Muscle layer of duodenum (tissue), 2 donors: ENCODE results near the gene ADAMTS13.

Source experiments
- H3K27ac ChIP-seq: one replicate; pipeline ENCODE4 v1.7.0; 2013; ENCODE audit warnings: mild to moderate bottlenecking, low read length
- H3K27me3 ChIP-seq: one replicate; pipeline ENCODE4 v1.7.0; 2013; ENCODE audit warnings: low read depth, mild to moderate bottlenecking, control low read depth, low read length
- H3K36me3 ChIP-seq, 2 donors: one replicate each; pipeline ENCODE4 v1.7.0; 2013; ENCODE audit warnings: low read length in 2 of 2, control low read depth in 1 of 2, mild to moderate bottlenecking in 1 of 2; ENCODE audit not compliant: insufficient read depth in 2 of 2, control insufficient read depth in 1 of 2
- H3K4me1 ChIP-seq, 2 donors: one replicate each; pipeline ENCODE4 v1.7.0; 2013; ENCODE audit warnings: low read length in 2 of 2, mild to moderate bottlenecking in 2 of 2, control low read depth in 1 of 2, moderate library complexity in 1 of 2; ENCODE audit not compliant: insufficient read depth in 2 of 2, control insufficient read depth in 1 of 2
- H3K4me3 ChIP-seq, 2 donors: one replicate each; pipeline ENCODE4 v1.7.0; 2013; ENCODE audit warnings: low read length in 2 of 2, low read depth in 1 of 2, mild to moderate bottlenecking in 1 of 2
- H3K9me3 ChIP-seq, 2 donors: one replicate each; pipeline ENCODE4 v1.7.0; 2013; ENCODE audit warnings: low read length in 2 of 2, control low read depth in 1 of 2, mild to moderate bottlenecking in 1 of 2; ENCODE audit not compliant: control insufficient read depth in 1 of 2
- donor health status: healthy.

The ADAMTS13 gene

GRCh38 chr9:133394687-133395271, 27.4 kb upstream of the ADAMTS13 start:
- H3K9me3 ChIP-seq, result no peaks in the 10 kb centered on the region
- H3K27me3 ChIP-seq, result peaks cover 3% of the 10 kb centered on the region
- H3K36me3 ChIP-seq, result no peaks in the 10 kb centered on the region
- no peak overlapping the region for H3K27ac ChIP-seq
- no peak overlapping the region for H3K4me3 ChIP-seq
- no peaks in the 10 kb centered on the region for H3K4me1 ChIP-seq

DNA sequence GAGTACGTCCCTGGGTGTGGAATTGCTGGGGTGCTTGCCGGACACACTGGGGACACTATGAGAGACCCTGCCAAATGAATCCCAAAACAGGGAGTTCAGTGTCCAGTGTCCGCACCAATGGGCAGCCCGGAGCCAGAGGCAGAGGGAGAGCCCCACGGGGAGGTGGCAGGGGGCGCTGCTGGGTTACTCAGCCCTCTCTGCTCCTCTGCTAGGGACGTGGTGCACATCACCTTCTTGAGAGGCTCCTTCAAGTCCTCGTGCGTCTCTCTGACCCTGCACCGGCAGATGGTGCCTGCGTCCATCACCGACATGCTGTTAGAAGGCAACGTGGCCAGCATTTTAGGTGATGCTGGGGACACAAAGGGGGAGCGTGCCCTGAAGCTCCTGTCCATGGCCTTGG, 25.2 kb upstream of the ADAMTS13 start:
- Histone ChIP-seq H3K9me3 (no peaks in the 10 kb centered on the region), H3K36me3 (peaks cover 0 to 4% of the 10 kb centered on the region in 2 donors), H3K4me3 (no peak overlapping the region), H3K27me3 (no peaks in the 10 kb centered on the region), H3K27ac (no peak overlapping the region), H3K4me1 (no peaks in the 10 kb centered on the region)

- H3K36me3 ChIP-seq, result peaks cover 0 to 8% of the 10 kb centered on the region in 2 donors
- no peaks in the 10 kb centered on the region for H3K9me3 ChIP-seq
- H3K27ac ChIP-seq, result no peak overlapping the region
- no peaks in the 10 kb centered on the region for H3K27me3 ChIP-seq
- H3K4me3 ChIP-seq, result no peak overlapping the region
- no peaks in the 10 kb centered on the region for H3K4me1 ChIP-seq
Observed at GRCh38 chr9:133397370-133397769, 24.8 kb upstream of the ADAMTS13 start.

DNA sequence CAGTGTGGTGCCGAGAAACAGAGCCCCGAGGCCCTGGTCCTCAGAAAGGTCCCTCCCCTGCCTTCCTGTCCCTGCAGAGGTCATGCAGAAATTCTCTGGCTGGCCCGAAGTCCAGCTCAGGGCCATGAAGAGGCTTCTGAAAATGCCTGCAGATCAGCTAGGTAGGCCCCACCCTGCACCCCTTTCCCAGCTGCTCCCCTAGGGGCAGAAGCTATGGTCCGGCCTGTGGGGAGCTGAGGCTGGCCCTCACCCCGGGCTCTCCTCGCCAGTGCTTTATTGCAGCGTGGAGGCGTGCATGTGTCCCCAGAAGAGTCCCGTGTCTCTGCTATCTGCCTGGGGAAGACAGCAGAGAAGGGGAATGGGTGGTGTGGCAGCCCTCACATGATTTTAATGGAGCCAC, 24.3 kb upstream of the ADAMTS13 start:
- Histone ChIP-seq H3K4me1 (no peaks in the 10 kb centered on the region), H3K9me3 (no peaks in the 10 kb centered on the region), H3K27ac (no peak overlapping the region), H3K36me3 (peaks cover 0 to 11% of the 10 kb centered on the region in 2 donors), H3K27me3 (no peaks in the 10 kb centered on the region), H3K4me3 (no peak overlapping the region)

- Histone ChIP-seq H3K36me3 (peaks cover 0 to 18% of the 10 kb centered on the region in 2 donors), H3K27me3 (no peaks in the 10 kb centered on the region), H3K9me3 (no peaks in the 10 kb centered on the region), H3K4me3 (no peak overlapping the region), H3K4me1 (no peaks in the 10 kb centered on the region), H3K27ac (no peak overlapping the region)
Observed at GRCh38 chr9:133400292-133400691, 21.9 kb upstream of the ADAMTS13 start.

GRCh38 chr9:133401588-133401987, 20.6 kb upstream of the ADAMTS13 start:
- H3K9me3 ChIP-seq, result no peaks in the 10 kb centered on the region
- H3K27me3 ChIP-seq, result no peaks in the 10 kb centered on the region
- H3K36me3 ChIP-seq, result peaks cover 4 to 31% of the 10 kb centered on the region in 2 donors
- no peak overlapping the region for H3K4me3 ChIP-seq
- no peaks in the 10 kb centered on the region for H3K4me1 ChIP-seq
- no peak overlapping the region for H3K27ac ChIP-seq

- peaks cover 11 to 42% of the 10 kb centered on the region in 2 donors for H3K36me3 ChIP-seq
- no peak overlapping the region for H3K27ac ChIP-seq
- H3K4me3 ChIP-seq, result no peak overlapping the region
- H3K27me3 ChIP-seq, result no peaks in the 10 kb centered on the region
- no peaks in the 10 kb centered on the region for H3K9me3 ChIP-seq
- no peaks in the 10 kb centered on the region for H3K4me1 ChIP-seq
Observed at GRCh38 chr9:133402689-133403088, 19.5 kb upstream of the ADAMTS13 start.

DNA sequence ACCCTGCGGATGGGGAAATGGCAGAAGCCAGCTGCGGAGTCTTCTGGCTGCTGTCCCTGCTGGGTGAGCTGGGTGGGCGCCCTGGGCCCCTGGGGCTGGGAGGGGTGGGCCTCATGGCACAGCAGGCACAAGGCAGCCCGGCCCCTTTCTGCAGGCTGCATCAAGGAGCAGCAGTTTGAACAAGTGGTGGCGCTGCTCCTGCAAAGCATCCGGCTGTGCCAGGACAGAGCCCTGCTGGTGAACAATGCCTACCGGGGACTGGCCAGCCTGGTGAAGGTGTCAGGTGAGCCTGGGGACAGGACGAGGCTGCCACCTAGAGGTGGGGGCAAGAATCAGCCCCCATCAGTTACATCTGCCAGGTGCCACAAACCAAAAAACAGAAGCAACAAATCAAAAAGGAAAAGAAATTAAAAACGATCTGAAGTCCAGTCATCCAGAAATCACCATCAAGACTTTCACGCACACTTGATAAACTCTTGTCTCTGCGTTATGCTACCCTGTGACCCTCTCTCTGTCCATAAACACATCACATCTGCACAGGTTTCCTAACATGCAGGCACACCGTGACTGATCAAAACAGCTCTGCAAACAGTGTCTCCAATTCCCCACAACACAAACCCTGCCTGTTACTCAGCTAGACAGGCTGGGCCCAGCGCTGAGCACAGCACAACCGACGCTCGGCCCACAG, 18.3 kb upstream of the ADAMTS13 start:
- H3K9me3 ChIP-seq, result no peaks in the 10 kb centered on the region
- H3K27me3 ChIP-seq, result no peaks in the 10 kb centered on the region
- no peak overlapping the region for H3K27ac ChIP-seq
- peaks cover 15 to 53% of the 10 kb centered on the region in 2 donors for H3K36me3 ChIP-seq
- no peak overlapping the region for H3K4me3 ChIP-seq
- no peaks in the 10 kb centered on the region for H3K4me1 ChIP-seq

DNA sequence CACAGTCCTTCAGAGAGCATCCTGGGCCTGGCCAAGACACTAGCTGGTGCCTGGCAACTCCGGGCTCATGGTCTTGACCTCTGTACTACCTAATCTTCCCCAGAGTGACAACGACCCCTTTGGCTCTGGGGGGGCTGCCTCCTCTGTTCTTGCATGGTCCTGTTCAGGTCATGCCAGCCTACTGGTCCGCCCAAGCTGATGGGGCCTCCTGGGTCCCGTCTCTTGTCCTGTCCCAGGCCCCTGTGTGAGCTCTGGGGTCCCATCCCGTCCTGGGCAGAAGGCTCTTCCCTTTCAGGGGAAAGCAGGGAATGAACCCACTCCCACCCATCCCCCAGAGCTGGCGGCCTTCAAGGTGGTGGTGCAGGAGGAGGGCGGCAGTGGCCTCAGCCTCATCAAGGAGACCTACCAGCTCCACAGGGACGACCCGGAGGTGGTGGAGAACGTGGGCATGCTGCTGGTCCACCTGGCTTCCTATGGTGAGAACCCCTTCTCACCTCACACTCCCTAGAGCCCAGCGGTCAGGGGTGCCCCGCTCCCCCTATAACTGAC, 17.6 kb upstream of the ADAMTS13 start:
- no peak overlapping the region for H3K4me3 ChIP-seq
- H3K4me1 ChIP-seq, result no peaks in the 10 kb centered on the region
- no peaks in the 10 kb centered on the region for H3K9me3 ChIP-seq
- H3K27me3 ChIP-seq, result no peaks in the 10 kb centered on the region
- H3K36me3 ChIP-seq, result peaks cover 20 to 55% of the 10 kb centered on the region in 2 donors
- no peak overlapping the region for H3K27ac ChIP-seq

DNA sequence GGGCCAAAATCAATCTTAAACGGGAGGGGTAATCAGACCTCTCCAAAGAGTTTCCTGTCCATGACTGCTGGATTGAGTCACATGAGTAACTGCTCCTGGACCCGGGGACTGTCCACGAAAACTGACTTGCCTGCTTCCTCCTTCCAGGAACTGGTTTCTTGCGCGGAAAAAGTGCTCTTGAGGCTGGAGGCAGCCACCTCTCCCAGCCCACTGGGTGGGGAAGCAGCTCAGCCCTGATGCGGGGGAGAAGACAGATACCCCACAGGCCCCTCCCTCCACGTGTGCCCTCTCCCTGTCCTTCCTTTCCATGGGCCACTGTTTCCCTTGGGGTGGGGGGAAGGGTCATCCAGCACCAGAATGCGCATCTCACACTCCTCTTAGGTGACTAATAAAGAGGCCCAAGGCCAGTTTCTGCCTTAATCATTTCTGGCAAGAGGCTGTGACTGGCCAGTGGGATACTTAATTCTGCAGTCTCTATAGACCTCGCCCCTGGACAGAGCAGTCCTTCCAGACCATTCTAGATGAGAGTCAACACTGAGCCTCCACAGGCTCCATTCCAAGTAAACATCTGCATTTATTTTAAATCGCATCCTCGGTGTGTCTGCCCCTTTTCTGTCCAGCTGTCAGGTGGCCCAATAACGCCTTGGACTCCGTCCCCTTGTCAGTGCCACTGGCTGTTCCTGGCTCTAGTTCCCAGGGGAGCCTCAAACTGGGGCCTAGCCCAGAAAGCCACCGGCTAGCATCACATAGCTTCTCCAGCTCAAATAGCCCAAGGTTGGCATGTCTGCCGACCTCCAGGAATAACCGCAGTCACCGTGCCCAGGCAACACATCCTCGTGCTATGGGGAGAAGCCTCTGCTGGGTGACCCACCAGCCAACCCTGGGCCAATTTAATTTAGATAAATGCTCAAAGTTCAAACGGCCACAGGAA, 16.4 kb upstream of the ADAMTS13 start:
- no peaks in the 10 kb centered on the region for H3K27me3 ChIP-seq
- H3K4me3 ChIP-seq, result no peak overlapping the region
- no peaks in the 10 kb centered on the region for H3K9me3 ChIP-seq
- no peak overlapping the region for H3K27ac ChIP-seq
- H3K36me3 ChIP-seq, result peaks cover 30 to 68% of the 10 kb centered on the region in 2 donors
- no peaks in the 10 kb centered on the region for H3K4me1 ChIP-seq
